GM10266 (cell line): ENCODE measurements around the gene OBP2B.

Experiments used
- DNase-seq: peaks from one replicate; pipeline ENCODE4 v3.0.0; 2012; ENCODE audit errors: extremely low spot score
- TF ChIP-seq, protein P1 (sequence below): IDR thresholded peaks from 2 replicates; pipeline ENCODE4 v1.5.1; 2012; ENCODE audit warnings: mild to moderate bottlenecking, low read depth; ENCODE audit not compliant: control insufficient read depth, insufficient read depth; ENCODE audit errors: missing control alignments

The OBP2B gene

DNA sequence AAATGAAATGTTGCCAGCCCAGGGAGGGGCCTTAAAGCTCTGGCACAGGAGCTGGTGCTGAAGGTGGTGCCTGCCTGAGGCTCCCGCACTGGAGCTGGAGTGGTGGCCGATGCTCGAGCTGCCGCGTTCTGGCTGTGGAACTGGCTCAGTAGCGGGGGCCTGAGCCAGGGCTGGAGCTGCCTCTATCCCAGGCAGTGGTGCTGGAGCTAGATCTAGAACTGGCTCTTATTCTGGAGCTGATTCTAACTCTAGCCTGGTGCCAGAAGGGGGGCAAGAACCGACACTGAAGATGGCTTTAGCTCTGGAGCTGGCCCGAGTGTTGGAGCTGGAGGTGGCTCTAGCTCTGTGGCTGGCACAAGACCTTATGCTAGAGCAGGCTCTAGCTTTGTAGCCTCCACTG, 19.2 kb downstream of the OBP2B start:
- no peak for DNase-seq
- TF ChIP-seq, protein P1, sequence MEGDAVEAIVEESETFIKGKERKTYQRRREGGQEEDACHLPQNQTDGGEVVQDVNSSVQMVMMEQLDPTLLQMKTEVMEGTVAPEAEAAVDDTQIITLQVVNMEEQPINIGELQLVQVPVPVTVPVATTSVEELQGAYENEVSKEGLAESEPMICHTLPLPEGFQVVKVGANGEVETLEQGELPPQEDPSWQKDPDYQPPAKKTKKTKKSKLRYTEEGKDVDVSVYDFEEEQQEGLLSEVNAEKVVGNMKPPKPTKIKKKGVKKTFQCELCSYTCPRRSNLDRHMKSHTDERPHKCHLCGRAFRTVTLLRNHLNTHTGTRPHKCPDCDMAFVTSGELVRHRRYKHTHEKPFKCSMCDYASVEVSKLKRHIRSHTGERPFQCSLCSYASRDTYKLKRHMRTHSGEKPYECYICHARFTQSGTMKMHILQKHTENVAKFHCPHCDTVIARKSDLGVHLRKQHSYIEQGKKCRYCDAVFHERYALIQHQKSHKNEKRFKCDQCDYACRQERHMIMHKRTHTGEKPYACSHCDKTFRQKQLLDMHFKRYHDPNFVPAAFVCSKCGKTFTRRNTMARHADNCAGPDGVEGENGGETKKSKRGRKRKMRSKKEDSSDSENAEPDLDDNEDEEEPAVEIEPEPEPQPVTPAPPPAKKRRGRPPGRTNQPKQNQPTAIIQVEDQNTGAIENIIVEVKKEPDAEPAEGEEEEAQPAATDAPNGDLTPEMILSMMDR: no peak

DNA sequence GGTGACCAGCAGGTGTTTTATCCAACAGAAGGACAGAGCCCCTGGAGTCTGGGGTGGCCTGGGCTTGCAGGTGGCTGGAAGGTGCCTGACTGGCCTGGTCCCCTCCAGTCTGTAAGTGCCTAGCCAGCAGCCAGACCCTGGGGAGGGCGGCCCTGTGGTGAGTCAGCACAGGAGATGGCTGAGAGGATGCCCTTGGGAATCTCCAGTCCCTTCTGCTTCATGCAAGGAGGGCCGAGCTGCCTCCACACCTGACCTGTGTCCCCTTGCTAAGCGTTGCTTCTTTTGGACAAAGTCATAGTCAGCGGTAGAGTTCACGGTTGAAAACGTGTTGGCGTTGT, 20.2 kb downstream of the OBP2B start:
- TF ChIP-seq, protein P1: no peak
- DNase-seq: no peak

DNA sequence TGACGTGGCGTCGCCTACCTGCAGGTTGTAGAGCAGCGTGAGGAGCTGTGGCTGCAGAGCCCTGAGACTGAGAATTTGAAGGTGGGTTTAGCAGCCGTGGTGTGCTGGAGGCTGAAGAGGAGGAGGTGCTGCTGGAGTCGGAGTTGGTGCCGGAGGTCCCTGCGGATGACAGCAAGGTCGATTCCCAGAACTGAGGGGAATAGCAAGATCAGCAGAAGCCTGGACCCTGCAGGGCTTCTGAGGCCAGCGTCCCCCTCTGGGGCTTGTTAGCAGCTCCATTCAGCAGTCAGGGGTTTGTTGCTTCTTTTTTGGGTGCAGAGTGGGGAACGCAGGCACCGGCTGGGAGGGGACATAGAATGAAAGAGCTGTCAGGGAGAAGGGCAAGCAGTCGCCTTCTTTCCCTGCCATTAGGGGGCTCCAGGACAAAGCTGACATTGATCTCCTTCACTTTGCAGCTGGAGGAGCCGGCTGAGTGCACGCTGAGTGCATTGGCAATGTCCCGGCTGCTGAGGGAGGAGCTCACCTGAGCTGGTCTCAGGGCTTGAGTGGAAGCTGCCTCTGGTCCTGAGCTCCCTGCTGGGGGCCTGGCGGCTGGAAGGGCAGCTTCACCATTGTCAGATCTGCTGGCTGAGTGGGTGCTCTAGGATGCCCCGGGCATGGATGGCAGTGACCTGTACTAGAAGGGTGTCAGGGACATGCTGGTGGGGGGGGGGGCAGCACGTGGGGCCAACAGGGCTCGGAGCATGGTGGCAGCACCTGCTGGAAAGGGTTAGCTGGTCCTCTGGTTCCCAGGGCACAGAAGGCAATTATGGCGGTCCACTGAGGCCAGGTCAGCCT, 20.8 kb downstream of the OBP2B start:
- DNase-seq: peak; percentile 40

DNA sequence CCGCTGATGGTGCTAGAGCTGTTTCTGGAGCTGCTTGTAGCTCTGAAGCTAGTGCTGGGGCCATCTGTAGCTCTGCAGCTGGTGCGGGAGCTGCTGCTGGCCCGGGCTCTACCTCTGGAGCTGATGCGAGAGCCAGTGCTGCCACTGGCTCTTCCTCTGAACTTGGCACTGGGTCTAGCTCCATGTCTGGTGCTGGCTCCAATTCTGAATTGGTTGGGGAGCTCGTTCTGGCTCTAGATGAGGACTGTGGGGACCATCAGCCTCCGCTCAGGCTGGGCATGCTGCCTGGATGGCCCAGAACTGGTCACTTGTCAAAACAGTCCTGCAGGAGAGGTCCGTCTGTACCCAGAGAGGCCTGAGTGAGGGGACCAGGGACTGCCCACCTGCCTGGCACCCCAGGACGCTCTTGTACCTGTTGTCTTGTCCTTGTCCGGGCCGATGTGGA, 21.5 kb downstream of the OBP2B start:
- DNase-seq: no peak
- TF ChIP-seq, protein P1: no peak

More for the DNA sequence above, 20.8 kb downstream of the OBP2B start:
- TF ChIP-seq, protein P1: peak; percentile 26

DNA sequence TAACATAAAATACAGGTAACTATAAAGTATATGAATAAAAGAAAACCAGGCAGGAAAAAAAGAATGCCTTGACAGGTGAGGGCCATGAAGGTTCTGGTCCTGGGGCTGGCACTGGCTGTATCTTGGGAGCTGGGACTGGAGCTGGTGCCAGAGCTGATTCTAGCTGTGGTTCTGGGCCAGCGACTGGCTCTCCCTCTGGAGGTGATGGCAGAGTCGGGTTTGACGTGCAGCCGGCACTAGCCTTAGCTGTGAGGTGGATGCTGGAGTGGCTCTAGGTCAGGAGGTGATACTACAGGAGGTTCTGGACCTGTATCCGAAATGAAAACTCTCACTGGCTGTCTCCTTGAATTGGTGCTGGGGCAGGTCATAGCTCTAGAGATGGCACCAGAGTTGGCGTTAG, 22.3 kb downstream of the OBP2B start:
- no peak for DNase-seq
- TF ChIP-seq, protein P1: no peak

DNA sequence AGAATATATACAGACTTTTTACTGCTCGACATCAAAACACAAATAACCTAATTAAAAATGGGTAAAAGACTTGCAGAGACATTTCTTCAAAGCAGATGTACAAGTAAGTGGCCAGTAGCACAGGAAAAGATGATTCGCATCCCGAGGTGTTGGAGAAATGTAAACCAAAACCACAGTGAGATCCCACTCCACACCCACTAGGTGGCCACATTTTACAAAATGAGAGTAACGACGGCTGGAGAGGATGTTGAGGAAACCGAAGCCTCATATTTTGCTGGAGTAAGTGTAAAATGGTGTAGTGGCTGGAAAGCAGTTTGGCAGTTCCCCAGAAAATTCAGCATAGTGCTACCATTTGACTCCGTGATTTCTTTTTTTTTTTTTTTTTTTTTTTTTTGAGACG, 24.1 kb downstream of the OBP2B start:
- TF ChIP-seq, protein P1: peak; percentile 40
- peak; percentile 20 for DNase-seq

DNA sequence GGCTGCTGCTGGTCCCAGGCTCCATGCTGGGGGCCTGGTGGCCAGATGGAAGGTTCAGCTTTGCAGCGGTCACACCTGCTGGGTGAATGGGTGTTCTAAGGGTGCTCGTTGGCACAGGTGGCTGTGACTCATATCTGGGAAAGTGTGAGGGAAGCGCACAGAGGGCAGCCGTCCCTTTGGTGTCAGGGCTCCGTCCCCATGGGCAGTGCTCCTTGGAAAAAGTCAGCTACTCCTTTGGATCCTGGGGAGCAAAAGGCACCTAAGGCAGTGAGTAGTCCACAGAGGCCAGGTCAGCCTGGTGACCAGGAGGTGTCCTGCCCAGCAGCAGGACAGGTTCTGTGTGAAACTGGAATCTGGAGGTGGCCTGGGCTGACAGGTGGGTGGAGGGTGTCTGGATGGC, 26.9 kb downstream of the OBP2B start:
- DNase-seq: no peak
- TF ChIP-seq, protein P1: no peak
